NCI-H748 (cell line): Measurements from ENCODE around the gene ZNF709.
A peak's percentile ranks its signal among the peaks of the same experiment; 100 is the strongest.
"Not testable (repeated sequence)": the region's sequence is repeated elsewhere in the genome, so short reads cannot be mapped to it uniquely, and the experiment has no call there.

ENCODE experiments used
- DNase-seq: peaks from one replicate; lab custom pipeline; 2025; ENCODE audit not compliant: unreplicated experiment; lab: John Stamatoyannopoulos, UW

Gene ZNF709

DNA sequence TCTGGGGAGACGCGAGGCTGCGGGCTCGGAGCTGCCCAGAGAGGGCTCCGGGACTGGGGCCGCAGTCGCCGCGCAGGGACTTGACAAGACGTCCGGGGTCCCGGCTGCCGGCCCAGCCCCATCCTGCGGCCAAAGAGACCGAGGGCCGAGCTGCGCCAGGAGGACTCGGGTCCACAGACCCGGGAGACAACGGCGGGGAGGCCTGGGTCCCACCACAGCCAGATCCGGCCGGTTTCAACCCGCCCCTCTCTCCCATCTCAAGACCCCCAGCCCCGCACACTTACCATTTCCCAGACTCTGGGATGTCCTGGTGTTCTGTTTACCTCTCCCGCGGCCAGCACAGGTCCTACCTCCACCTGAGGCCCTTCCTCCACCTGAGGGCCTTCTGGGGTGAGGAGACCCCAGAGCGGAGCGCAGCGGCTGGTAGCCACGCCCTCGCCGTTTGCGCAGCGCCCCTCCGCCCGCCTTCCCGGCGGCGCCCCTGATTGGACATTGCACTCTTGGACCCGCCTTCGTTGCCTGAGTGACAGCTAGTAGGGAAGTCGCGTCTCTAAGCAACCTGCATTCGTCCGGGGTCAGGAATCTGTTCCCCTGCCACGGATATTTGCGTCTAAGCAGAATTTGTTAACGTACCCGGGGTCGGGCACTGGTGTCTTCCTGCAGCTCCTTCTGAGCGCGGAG is at the start of gene ZNF709:
Gene ZNF709 (minus strand): TSS at position 446 of the 681 bp plus-strand sequence. CDS start 159 bp downstream, at position 287.
- DNase-seq = peak; percentile 90

DNA sequence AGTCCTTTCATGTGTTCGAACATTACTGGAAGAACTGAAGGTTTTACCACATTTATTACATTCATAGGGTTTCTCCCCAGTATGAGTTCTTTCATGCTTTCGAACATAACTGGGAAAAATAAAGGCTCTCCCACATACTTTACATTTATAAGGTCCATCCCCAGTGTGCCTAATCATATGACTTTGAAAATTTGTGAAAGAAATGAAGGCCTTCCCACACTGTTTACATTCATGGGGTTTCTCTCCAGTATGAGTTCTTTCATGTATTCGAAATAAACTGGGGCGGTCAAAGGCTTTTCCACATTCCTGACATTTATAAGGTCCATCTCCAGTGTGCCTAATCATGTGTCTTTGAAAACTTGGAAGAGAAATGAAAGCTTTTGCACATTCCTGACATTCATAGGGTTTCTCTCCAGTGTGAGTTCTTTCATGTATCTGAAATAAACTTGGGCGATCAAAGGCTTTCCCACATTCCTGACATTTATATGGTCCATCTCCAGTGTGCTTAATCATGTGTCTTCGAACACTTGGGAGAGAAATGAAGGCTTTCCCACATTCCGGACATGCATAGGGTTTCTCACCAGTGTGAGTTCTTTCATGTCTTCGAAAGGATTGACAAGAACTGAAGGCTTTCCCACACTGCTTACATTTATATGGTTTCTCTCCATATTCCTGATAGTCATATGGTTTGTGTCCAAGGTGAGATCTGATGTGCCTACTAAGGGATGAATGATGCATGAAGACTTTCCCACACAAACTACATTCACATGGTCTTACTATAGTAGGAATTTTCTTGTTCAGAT is 42.6 kb upstream of the ZNF709 start:
- peak; percentile 5 for DNase-seq

DNA sequence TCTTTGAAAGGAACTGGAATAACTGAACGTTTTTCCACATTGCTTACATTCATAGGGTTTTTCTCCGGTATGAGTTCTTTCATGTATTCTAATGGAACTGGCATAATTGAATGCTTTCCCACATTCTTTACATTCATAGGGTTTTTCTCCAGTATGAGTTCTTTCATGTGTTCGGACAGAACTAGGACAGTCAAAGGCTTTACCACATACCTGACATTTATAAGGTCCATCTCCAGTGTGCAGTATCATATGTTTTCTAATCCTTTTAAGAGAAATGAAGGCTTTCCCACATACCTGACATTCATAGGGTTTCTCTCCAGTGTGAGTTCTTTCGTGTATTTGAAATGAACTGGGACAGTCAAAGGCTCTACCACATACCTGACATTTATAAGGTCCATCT is 41.9 kb upstream of the ZNF709 start:
- no peak for DNase-seq

DNA sequence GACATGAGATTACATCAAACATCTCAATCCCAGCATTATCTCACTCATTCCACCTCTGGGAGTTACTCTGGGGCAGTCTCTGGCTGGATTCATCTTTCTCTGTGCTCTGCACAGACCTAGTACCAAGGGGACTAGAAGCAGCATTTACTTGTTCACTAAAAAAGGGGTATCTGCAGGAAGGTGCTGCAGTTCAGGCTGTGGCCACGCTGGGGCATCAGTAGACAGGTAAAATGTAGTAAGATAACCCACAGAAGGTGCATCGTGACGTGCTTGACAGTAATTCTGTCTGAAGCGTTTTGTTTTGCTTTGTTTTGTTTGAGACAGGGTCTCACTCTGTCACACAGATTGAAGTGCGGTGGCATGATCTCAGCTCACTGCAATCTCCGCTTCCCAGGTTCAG is 37.4 kb upstream of the ZNF709 start:
- DNase-seq = peak; percentile 78

DNA sequence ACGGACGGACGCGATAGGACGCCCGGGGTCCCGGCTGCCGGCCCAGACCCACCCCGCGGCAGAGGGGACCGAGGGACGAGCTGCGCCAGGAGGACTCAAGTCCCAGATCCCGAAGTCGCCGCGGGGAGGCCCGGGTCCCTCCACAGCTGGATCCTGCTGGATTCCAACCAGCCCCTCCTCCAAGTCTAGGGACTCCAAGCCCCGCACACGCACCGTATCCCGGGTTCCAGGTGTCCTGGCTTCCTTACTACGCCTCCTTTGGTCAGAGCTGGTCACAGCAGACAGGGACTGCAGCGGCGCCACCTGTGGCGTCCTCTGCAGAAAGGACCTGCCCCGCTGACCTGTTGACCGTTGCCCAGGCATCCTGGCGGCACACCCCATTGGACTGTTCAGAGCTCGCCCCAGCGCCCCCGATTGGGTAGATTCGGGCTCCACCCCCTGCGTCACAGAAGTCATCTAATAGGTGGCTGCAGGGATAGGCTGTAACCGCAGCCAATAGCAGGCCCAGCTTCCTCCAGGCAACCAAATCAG is 29.0 kb upstream of the ZNF709 start:
- no peak for DNase-seq

- DNase-seq = no peak
These were observed 12.4 kb upstream of the ZNF709 start for GRCh38 chr19:12497032-12497431.

- DNase-seq = no peak
These were observed 11.9 kb upstream of the ZNF709 start for GRCh38 chr19:12496480-12496879.

- DNase-seq = peak; percentile 94
These were observed 10.6 kb upstream of the ZNF709 start for GRCh38 chr19:12495002-12495802.

DNA sequence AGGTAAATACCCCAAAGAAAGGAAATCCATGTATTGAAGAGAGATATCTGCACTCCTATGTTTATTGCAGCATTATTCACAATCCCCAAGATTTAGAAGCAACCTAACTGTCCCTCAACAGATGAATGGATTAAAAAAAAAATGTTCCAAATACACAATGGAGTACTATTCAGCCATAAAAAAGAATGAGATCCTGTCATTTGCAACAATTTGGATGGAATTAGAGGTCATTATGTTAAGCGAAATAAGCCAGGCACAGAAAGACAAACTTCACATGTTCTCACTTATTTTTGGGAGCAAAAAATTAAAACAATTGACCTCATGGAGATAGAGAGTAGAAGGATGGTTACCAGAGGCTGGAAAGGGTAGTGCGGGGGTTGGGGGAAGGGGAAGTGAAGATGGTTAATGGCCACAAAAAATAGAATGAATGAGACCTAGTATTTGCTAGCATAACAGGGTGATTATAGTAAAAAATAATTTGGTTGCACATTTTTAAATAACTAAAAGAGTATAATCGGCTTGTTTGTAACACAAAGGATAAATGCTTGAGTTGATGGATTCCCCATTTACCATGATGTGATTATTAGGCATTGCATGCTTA is 9.7 kb upstream of the ZNF709 start:
- DNase-seq = no peak

DNA sequence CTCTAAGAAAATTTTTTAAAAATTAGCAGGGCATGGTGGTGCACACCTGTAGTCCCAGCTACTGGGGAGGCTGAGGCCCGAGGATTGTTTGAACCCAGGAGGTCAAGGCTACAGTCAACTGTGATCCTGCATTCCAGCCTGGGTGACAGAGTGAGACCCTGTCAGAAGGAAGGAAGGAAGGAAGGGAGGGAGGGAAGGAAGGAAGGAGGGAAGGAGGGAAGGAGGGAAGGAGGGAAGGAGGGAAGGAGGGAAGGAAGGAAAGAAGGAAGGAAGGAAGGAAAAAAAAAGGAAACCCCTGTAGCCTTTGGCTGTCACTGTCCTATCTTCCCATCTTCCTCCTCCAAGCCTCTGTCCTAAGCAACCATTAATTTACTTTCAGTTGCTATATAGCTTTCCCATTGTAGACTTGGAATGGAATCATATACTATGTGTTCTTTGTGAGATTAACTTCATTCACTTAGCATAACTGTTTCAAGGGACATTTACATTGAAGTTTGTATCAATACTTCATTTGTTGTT is 1.7 kb upstream of the ZNF709 start:
- not testable (repeated sequence) for DNase-seq

- no peak for DNase-seq
These were observed 955 bp upstream of the ZNF709 start for GRCh38 chr19:12485571-12485970.

DNA sequence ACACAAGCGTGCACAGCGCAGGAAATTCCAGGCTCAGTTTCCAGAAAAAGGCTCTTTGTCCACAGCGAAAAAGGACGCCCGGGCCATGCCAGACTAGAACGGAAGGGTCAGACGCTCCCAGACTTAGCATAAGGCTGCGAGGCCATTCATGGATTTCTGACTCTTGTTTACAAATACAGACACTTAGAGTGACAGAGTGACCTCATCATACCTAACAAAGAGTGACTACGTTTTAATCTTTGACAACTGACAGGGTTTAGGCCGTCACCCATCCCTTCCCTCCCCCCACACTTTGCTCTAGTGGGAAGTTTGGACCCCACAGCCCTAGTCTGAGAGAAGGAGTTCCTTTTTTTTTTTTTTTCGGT is 418 bp upstream of the ZNF709 start:
- no peak for DNase-seq

DNA sequence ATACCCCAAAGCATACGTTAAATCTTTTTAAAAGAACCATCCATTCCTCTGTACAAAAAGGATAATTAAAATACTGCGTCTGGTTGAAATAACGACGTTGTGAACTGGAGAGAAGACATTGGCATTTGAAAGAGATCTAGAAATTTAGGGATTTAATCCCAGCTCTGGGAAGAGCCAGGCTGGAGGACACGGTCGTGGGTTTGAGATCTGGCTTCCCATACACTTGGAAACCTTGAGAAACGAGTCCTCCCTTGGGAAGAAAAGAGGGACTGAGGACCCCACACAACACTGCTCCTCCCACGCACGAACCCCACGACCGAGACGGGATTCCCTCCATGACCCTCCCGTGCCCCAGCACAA is 625 bp downstream of the ZNF709 start:
- no peak for DNase-seq

- DNase-seq = no peak
These were observed 2.1 kb downstream of the ZNF709 start for GRCh38 chr19:12482509-12482886.

- DNase-seq = no peak
These were observed 2.7 kb downstream of the ZNF709 start for GRCh38 chr19:12481781-12482508.

DNA sequence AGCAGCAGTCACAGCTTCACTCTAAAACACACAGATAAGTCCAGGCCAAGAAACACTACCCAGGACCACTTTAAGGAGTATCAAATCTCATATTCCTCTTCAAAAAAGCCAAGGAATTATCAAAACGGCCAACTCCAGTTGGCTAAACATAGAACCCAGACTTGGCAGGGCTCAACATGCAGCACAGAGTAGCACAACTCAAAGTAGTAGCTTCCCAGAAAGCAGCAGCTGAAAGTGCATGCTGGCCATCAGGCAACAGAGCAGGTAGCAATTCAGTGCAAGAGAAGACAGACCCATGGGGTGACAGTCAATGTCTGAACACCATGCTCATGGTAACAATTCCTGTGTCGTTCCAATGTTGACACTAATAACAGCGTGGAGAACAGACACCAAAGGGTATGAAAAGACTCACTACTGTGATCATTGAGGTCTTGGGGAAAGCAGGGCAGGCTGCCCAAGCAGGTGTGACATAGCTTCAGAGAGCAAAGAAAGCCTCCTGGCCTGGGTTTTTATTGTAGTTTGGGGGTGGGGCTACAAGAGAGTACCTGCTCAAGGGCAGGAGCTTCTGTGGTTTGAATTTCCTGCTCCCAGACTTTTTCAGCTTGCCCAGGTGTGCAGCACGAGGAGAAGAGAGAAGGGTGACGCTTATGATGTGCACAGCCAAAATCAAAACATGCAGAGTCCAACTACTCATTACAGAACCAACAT is 6.2 kb downstream of the ZNF709 start:
- DNase-seq = no peak

DNA sequence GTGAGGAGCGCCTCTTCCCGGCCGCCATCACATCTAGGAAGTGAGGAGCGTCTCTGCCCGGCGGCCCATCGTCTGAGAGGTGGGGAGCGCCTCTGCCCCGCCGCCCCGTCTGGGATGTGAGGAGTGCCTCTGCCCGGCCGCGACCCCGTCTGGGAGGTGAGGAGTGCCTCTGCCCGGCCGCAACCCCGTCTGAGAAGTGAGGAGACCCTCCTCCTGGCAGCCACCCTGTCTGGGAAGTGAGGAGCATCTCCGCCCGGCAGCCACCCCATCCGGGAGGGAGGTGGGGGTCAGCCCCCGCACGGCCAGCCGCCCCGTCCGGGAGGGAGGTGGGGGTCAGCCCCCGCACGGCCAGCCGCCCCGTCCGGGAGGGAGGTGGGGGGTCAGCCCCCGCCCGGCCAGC is 17.0 kb downstream of the ZNF709 start:
- not testable (repeated sequence) for DNase-seq

DNA sequence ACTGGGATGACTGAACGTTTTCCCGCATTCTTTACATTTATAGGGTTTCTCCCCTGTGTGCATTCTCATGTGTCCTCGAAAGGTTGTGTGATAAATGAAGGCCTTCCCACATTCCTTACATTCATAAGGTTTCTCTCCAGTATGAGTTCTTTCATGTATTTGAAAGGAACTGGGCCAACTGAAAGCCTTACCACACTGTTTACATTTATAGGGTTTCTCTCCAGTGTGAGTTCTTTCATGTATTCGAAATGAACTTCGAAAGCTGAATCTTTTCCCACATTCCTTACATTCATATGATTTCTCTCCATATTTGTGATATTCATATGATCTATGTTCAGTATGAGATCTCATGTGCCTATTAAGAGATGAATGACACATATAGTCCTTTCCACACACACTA is 19.4 kb downstream of the ZNF709 start:
- DNase-seq = no peak

DNA sequence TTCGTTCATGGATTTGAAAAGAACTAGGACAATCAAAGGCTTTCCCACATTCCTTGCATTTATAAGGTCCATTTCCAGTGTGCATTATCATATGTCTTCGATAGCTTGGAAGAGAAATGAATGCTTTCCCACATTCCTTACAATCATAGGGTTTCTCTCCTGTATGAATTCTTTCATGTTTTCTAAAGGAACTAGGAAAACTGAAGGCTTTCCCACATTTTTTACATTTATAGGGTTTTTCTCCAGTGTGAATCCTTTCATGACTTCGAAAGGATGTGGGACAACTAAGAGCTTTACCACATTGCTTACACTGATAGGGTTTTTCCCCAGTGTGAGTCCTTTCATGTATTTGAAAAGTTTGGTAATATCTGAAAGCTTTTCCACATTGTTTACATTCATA is 19.8 kb downstream of the ZNF709 start:
- no peak for DNase-seq

DNA sequence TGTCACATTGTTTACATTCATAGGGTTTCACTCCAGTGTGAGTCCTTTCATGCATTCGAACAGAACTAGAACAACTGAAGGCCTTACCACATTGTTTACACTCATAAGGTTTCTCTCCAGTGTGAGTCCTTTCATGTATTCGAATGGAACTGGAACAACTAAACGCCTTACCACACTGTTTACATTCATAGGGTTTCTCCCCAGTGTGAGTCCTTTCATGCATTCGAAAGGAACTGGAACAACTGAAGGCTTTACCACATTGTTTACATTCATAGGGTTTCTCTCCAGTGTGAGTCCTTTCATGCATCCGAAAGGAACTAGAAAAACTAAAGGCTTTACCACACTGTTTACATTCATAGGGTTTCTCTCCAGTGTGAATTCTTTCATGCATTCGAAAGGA is 20.5 kb downstream of the ZNF709 start:
- not testable (repeated sequence) for DNase-seq
